ENCODE measurements around the gene ANKRD62.
A peak's percentile ranks its signal among the peaks of the same experiment; 100 is the strongest.

Gene ANKRD62

GRCh38 chr18:12154361-12154760 lies 60.7 kb downstream of the ANKRD62 start:
- Histone ChIP-seq H3K9me3 (replicated peaks in 1 of 11) (no peaks in the 10 kb centered on the region; a peak in 1 of 22 replicates), H3K4me2 (no peak overlapping the region), H3K4me1 (peaks cover 0 to 15% (median 0%) of the 10 kb centered on the region in 10 experiments; a peak in 1 of 20 replicates), H3K4me3 (no peak overlapping the region), H3K9ac (no peak overlapping the region), H3K27ac (no peak overlapping the region), H3K27me3 (no peaks in the 10 kb centered on the region), H4K20me1 (no peaks in the 10 kb centered on the region), H3K36me3 (no peaks in the 10 kb centered on the region)
- 0 out of 22 replicates have a peak, but pooled peaks of 1 of the 11 experiments have one; percentile 11 for TF ChIP-seq Cebpa-rat (IDR thresholded peaks at IDR 0.05)

GRCh38 chr18:12155996-12156395 lies 62.4 kb downstream of the ANKRD62 start:
- Histone ChIP-seq H4K20me1 (no peaks in the 10 kb centered on the region), H3K9ac (no peak overlapping the region), H3K4me1 (peaks cover 0 to 15% (median 0%) of the 10 kb centered on the region in 10 experiments; a peak in 1 of 20 replicates), H3K4me3 (no peak overlapping the region), H3K9me3 (replicated peaks in 1 of 11) (no peaks in the 10 kb centered on the region; a peak in 1 of 22 replicates), H3K36me3 (no peaks in the 10 kb centered on the region), H3K27ac (no peak overlapping the region), H3K4me2 (no peak overlapping the region), H3K27me3 (no peaks in the 10 kb centered on the region)
- no peak for TF ChIP-seq Cebpa-rat (IDR thresholded peaks at IDR 0.05)

GRCh38 chr18:12159446-12159845 lies 65.8 kb downstream of the ANKRD62 start:
- H4K20me1 ChIP-seq = no peaks in the 10 kb centered on the region
- no peak overlapping the region for H3K4me2 ChIP-seq
- TF ChIP-seq Cebpa-rat (IDR thresholded peaks at IDR 0.05) = no peak
- no peak overlapping the region for H3K9ac ChIP-seq
- H3K4me1 ChIP-seq = 0 out of 20 replicates have a peak, but pooled peaks cover 0 to 10% (median 0%) of the 10 kb centered on the region in 10 experiments
- no peaks in the 10 kb centered on the region for H3K36me3 ChIP-seq
- H3K9me3 ChIP-seq (replicated peaks in 1 of 11) = peaks cover 0 to 8% (median 0%) of the 10 kb centered on the region in 11 experiments; a peak in 3 of 22 replicates
- H3K4me3 ChIP-seq = no peak overlapping the region
- no peak overlapping the region for H3K27ac ChIP-seq
- no peaks in the 10 kb centered on the region for H3K27me3 ChIP-seq

GRCh38 chr18:12162786-12163185 lies 69.1 kb downstream of the ANKRD62 start:
- no peak overlapping the region for H3K9ac ChIP-seq
- H3K4me3 ChIP-seq = no peak overlapping the region
- H3K4me2 ChIP-seq = no peak overlapping the region
- H3K9me3 ChIP-seq (replicated peaks in 1 of 11) = peaks cover 0 to 20% (median 6%) of the 10 kb centered on the region in 11 experiments; a peak in 5 of 22 replicates
- no peak for TF ChIP-seq Cebpa-rat (IDR thresholded peaks at IDR 0.05)
- no peaks in the 10 kb centered on the region for H4K20me1 ChIP-seq
- no peaks in the 10 kb centered on the region for H3K27me3 ChIP-seq
- H3K4me1 ChIP-seq = no peaks in the 10 kb centered on the region
- no peaks in the 10 kb centered on the region for H3K36me3 ChIP-seq
- H3K27ac ChIP-seq = no peak overlapping the region

GRCh38 chr18:12165038-12165768 lies 71.6 kb downstream of the ANKRD62 start:
- Histone ChIP-seq H3K9me3 (replicated peaks in 1 of 11) (peaks cover 3 to 24% (median 7%) of the 10 kb centered on the region in 11 experiments; a peak in 7 of 22 replicates), H3K27ac (no peak overlapping the region), H3K4me2 (no peak overlapping the region), H3K27me3 (no peaks in the 10 kb centered on the region), H3K9ac (no peak overlapping the region), H3K4me1 (no peaks in the 10 kb centered on the region), H3K4me3 (no peak overlapping the region), H3K36me3 (no peaks in the 10 kb centered on the region), H4K20me1 (no peaks in the 10 kb centered on the region)
- no peak for TF ChIP-seq Cebpa-rat (IDR thresholded peaks at IDR 0.05)
